ENCODE measurements around the gene GRK5.

Gene GRK5

GRCh38 chr10:119371704-119372663, 164.6 kb downstream of the GRK5 start:
- no peaks in the 10 kb centered on the region for H3K27me3 ChIP-seq (ENCODE audit: insufficient read depth, low read depth, severe bottlenecking)
- no peak for DNase-seq
- H3K36me3 ChIP-seq, result no peaks in the 10 kb centered on the region; the same call in 1 of the 2 replicates
- no peak overlapping the region for H3K4me3 ChIP-seq (ENCODE audit: low read depth, low read length)
- H3K9me3 ChIP-seq (ENCODE audit: severe bottlenecking), result no peaks in the 10 kb centered on the region
- H3K27ac ChIP-seq, result no peak overlapping the region
- no peak for TF ChIP-seq CTCF (IDR thresholded peaks at IDR 0.05; ENCODE audit: low read depth, low read length)

- Histone ChIP-seq H3K27me3 (ENCODE audit: insufficient read depth, low read depth, severe bottlenecking) (no peaks in the 10 kb centered on the region), H3K4me3 (ENCODE audit: low read depth, low read length) (no peak overlapping the region), H3K36me3 (no peaks in the 10 kb centered on the region), H3K9me3 (ENCODE audit: severe bottlenecking) (no peaks in the 10 kb centered on the region), H3K27ac (peak overlapping the region; percentile 8; the same call in 1 of the 2 replicates)
- TF ChIP-seq CTCF (IDR thresholded peaks at IDR 0.05; ENCODE audit: low read depth, low read length), result no peak
- no peak for DNase-seq
These were observed 166.1 kb downstream of the GRK5 start for GRCh38 chr10:119373294-119374102.

GRCh38 chr10:119374236-119374635, 166.9 kb downstream of the GRK5 start:
- H3K4me3 ChIP-seq (ENCODE audit: low read depth, low read length), result no peak overlapping the region
- no peak for DNase-seq
- no peaks in the 10 kb centered on the region for H3K36me3 ChIP-seq
- no peak for TF ChIP-seq CTCF (IDR thresholded peaks at IDR 0.05; ENCODE audit: low read depth, low read length)
- no peaks in the 10 kb centered on the region for H3K27me3 ChIP-seq (ENCODE audit: insufficient read depth, low read depth, severe bottlenecking)
- H3K9me3 ChIP-seq (ENCODE audit: severe bottlenecking), result no peaks in the 10 kb centered on the region
- H3K27ac ChIP-seq, result peak overlapping the region; percentile 8; the same call in 1 of the 2 replicates

- Histone ChIP-seq H3K4me3 (ENCODE audit: low read depth, low read length) (no peak overlapping the region), H3K27ac (peak overlapping the region; percentile 48), H3K36me3 (peaks cover 1% of the 10 kb centered on the region), H3K9me3 (ENCODE audit: severe bottlenecking) (no peaks in the 10 kb centered on the region), H3K27me3 (ENCODE audit: insufficient read depth, low read depth, severe bottlenecking) (no peaks in the 10 kb centered on the region)
- DNase-seq, result peak; percentile 50
- no peak for TF ChIP-seq CTCF (IDR thresholded peaks at IDR 0.05; ENCODE audit: low read depth, low read length)
These were observed 168.4 kb downstream of the GRK5 start for GRCh38 chr10:119375574-119376272.

GRCh38 chr10:119377451-119377957, 170.1 kb downstream of the GRK5 start:
- TF ChIP-seq CTCF (IDR thresholded peaks at IDR 0.05; ENCODE audit: low read depth, low read length), result no peak
- Histone ChIP-seq H3K36me3 (peaks cover 16% of the 10 kb centered on the region), H3K27me3 (ENCODE audit: insufficient read depth, low read depth, severe bottlenecking) (no peaks in the 10 kb centered on the region), H3K9me3 (ENCODE audit: severe bottlenecking) (no peaks in the 10 kb centered on the region), H3K27ac (no peak overlapping the region), H3K4me3 (ENCODE audit: low read depth, low read length) (no peak overlapping the region)
- DNase-seq, result no peak
